Astrocyte of the cerebellum (primary cell): ENCODE results near the gene ZNF710.

Experiments
- DNase-seq: peaks from one replicate; pipeline ENCODE4 v3.0.0-alpha.2; 2011; ENCODE audit warnings: low read depth
- H3K4me3 ChIP-seq: 2 replicates; pipeline ENCODE4 v1.5.1; 2011; ENCODE audit warnings: mild to moderate bottlenecking, low read depth, low read length, moderate library complexity
- in situ Hi-C: cut with HindIII; loops from 2 replicates; pipeline ENCODE4 v1.10.0; 2017; ENCODE audit warnings: low sequenced_read_pairs
- TF ChIP-seq, protein P1 (sequence below): IDR thresholded peaks from 2 replicates; pipeline ENCODE4 v1.5.1; 2012; ENCODE audit warnings: low read length, low read depth, moderate library complexity, mild to moderate bottlenecking; ENCODE audit errors: missing control alignments

Gene ZNF710

GRCh38 chr15:90074023-90074422 lies 72.9 kb downstream of the ZNF710 start:
- no peak overlapping the region for H3K4me3 ChIP-seq
- in situ Hi-C loops: no loop called here
- no peak for DNase-seq
- TF ChIP-seq, protein P1, sequence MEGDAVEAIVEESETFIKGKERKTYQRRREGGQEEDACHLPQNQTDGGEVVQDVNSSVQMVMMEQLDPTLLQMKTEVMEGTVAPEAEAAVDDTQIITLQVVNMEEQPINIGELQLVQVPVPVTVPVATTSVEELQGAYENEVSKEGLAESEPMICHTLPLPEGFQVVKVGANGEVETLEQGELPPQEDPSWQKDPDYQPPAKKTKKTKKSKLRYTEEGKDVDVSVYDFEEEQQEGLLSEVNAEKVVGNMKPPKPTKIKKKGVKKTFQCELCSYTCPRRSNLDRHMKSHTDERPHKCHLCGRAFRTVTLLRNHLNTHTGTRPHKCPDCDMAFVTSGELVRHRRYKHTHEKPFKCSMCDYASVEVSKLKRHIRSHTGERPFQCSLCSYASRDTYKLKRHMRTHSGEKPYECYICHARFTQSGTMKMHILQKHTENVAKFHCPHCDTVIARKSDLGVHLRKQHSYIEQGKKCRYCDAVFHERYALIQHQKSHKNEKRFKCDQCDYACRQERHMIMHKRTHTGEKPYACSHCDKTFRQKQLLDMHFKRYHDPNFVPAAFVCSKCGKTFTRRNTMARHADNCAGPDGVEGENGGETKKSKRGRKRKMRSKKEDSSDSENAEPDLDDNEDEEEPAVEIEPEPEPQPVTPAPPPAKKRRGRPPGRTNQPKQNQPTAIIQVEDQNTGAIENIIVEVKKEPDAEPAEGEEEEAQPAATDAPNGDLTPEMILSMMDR: no peak

GRCh38 chr15:90074916-90075315 lies 73.8 kb downstream of the ZNF710 start:
- no peak overlapping the region for H3K4me3 ChIP-seq
- in situ Hi-C loops: no loop called here
- DNase-seq: no peak
- TF ChIP-seq, protein P1: no peak

DNA sequence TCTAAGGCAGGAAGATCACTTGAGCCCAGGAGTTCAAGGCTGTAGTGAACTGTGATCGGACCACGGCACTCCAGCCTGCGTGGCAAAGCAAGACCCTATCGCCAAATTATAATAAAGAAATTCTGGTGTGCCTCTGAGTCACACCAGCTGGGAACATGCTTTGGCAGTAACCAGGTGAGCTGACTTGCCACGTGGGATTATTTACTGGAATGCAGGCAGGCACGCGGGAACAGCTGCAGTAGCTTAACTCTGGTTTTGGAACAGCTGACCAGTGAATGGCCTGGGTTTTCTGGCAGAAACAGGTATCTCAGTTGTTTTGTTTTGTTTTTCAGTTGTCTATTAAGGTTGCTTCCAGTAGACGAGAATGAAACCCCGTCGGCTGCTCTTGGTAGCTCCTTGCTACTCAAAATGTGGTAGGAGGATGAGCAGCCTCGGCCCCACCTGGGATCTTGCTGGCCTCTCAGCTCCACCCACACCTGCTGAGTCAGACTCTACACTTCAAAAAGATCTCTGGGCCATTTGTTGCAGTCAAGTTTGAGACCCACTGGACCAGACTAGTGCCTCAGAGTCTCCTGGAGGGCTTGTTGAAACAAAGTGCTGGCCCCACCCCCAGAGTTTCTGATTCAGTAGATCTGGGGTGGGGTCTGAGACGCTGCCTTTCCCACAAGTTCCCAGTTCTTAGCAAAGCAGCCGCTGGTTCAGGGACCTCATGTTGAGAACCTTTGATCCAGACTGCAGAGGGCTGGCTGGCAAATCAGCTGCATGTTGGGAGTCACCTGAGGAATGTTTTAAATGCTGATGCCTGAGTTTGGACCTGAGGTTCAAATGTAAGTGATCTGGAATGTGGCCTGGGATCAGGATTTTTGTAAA lies 74.5 kb downstream of the ZNF710 start:
- peak; percentile 26 for DNase-seq
- TF ChIP-seq, protein P1: no peak
- in situ Hi-C loops: no loop called here
- no peak overlapping the region for H3K4me3 ChIP-seq

DNA sequence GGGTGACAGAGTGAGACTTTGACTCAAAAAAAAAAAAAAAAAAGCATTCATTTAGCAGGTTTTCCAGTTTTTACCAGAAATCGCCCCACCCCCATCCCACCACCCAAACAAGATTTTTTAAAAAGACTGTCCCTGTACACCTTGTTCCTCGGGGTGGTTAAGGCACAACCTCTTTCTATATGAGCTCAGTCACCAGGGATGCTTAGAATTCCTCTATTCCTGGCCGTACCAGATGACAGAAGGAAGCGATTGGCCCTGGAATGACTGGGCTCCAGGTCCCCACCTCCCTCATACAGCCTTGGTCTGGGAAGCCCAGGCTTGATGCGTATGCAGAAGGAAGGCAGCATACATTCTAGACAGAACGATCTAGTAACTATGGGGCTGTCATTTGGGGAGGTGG lies 75.6 kb downstream of the ZNF710 start:
- H3K4me3 ChIP-seq: no peak overlapping the region
- TF ChIP-seq, protein P1: no peak
- DNase-seq: no peak
- in situ Hi-C loops: no loop called here

DNA sequence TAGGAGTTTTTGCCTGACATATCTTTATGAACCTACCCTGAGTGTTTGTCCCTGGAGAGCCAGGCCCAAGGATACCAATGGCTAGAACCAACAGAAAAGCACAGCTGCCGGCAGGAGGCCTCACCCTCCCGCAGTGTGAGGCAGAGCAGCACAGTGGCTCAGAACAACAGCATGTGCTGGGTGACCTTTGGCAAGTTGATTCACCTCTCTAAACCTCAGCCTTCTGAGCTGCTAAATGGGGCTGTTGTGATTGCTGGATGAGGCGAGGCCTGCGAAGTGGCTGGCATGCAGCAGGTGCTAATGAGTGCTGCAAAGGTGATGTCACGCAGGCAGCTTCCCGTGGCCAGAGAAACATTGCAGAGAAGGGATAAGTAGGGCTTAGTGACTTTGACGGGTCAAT lies 77.8 kb downstream of the ZNF710 start:
- no peak overlapping the region for H3K4me3 ChIP-seq
- TF ChIP-seq, protein P1: no peak
- in situ Hi-C loops: no loop called here
- DNase-seq: no peak

DNA sequence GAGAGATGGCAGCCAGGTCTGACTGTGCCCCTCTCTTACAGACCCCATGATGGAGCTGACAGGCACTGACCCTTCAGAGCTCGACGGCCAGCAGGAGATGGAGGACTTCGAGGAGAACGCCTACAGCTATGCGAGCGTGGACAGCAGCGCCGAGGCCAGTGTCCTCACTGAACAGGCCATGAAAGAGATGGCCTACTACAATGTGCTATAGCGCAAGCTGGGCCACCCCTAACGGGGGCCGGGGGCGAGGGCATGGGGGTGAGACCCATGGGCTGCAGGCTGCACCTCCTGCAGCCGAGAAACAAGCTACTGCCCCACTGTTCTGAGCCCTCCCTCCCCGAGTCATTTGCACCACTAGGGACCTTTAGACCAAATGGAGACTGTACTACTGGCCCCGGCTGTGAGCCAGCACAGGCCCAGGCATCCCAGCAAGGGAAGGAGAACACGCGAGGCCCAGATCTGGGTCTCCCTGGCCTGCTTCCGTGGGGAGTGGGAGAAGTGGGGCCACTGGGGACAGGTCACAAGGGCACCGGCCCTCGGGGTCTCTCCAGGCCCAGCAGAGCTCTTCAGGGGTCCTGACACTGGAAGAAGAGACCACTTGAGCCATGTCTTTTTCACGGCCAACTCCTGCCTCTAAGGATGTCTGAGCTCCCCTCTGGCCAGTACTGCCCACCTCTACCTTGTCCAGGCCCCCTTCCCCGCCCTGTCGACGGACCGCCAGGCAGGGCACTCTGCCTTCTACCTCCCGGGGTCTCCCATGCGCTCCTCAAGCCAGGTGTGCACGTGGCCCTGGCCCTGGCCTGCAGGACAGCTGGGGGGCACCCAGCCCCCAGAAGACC lies 78.7 kb downstream of the ZNF710 start:
- H3K4me3 ChIP-seq: no peak overlapping the region
- in situ Hi-C loops: no loop called here
- TF ChIP-seq, protein P1: no peak
- no peak for DNase-seq
